Subcutaneous abdominal adipose tissue (tissue), 5 donors: ENCODE measurements around the gene C22orf23.
"Not testable (repeated sequence)": the region's sequence is repeated elsewhere in the genome, so short reads cannot be mapped to it uniquely, and the experiment has no call there.

Experiments used
- H3K27ac ChIP-seq: one replicate; pipeline ENCODE4 v1.7.0; 2013; ENCODE audit warnings: low read depth, mild to moderate bottlenecking, inconsistent platforms, low read length, moderate library complexity
- H3K27me3 ChIP-seq, 5 donors: one replicate each; pipeline ENCODE4 v1.7.0; 2013; ENCODE audit warnings: low read length in 5 of 5, inconsistent platforms in 1 of 5; ENCODE audit not compliant: control insufficient read depth in 5 of 5, insufficient read depth in 4 of 5
- H3K36me3 ChIP-seq, 5 donors: one replicate each; pipeline ENCODE4 v1.7.0; 2013; ENCODE audit warnings: low read length in 5 of 5; ENCODE audit not compliant: control insufficient read depth in 5 of 5, insufficient read depth in 5 of 5
- H3K4me1 ChIP-seq, 5 donors: one replicate each; pipeline ENCODE4 v1.7.0; 2013; ENCODE audit warnings: low read length in 5 of 5, mild to moderate bottlenecking in 3 of 5, moderate library complexity in 1 of 5; ENCODE audit not compliant: control insufficient read depth in 5 of 5, insufficient read depth in 5 of 5
- H3K4me3 ChIP-seq, 5 donors: one replicate each; pipeline ENCODE4 v1.7.0; 2013; ENCODE audit warnings: low read length in 5 of 5, low read depth in 1 of 5
- H3K9ac ChIP-seq, 5 donors: one replicate each; pipeline ENCODE4 v1.7.0; 2013; ENCODE audit warnings: low read length in 5 of 5, mild to moderate bottlenecking in 4 of 5, moderate library complexity in 3 of 5
- H3K9me3 ChIP-seq, 5 donors: one replicate each; pipeline ENCODE4 v1.7.0; 2013; ENCODE audit warnings: low read length in 5 of 5; ENCODE audit not compliant: control insufficient read depth in 5 of 5
- donor health status: healthy.
- donor health status: healthy.
- donor health status: healthy.
- donor health status: healthy.
- donor health status: healthy.

Gene C22orf23

GRCh38 chr22:37982938-37983859 lies 29.8 kb upstream of the C22orf23 start:
- Histone ChIP-seq H3K27ac (no peak overlapping the region), H3K9me3 (no peaks in the 10 kb centered on the region), H3K36me3 (peaks cover 0 to 24% (median 7%) of the 10 kb centered on the region in 5 donors), H3K4me1 (peaks cover 4 to 24% (median 21%) of the 10 kb centered on the region in 5 donors), H3K4me3 (peak overlapping the region in 1 of 5 donors; percentile 17), H3K9ac (no peak overlapping the region), H3K27me3 (no peaks in the 10 kb centered on the region)

GRCh38 chr22:37982151-37982785 lies 28.9 kb upstream of the C22orf23 start:
- peak overlapping the region in 2 of 5 donors; percentile 9 to 17 for H3K4me3 ChIP-seq
- no peaks in the 10 kb centered on the region for H3K27me3 ChIP-seq
- peak overlapping the region in 2 of 5 donors; percentile 7 to 20 for H3K9ac ChIP-seq
- peaks cover 4 to 24% (median 21%) of the 10 kb centered on the region in 5 donors for H3K4me1 ChIP-seq
- H3K36me3 ChIP-seq, result peaks cover 0 to 23% (median 7%) of the 10 kb centered on the region in 5 donors
- no peak overlapping the region for H3K27ac ChIP-seq
- H3K9me3 ChIP-seq, result no peaks in the 10 kb centered on the region

GRCh38 chr22:37981282-37982011 lies 28.0 kb upstream of the C22orf23 start:
- Histone ChIP-seq H3K4me3 (peak overlapping the region in 1 of 5 donors; percentile 33), H3K9me3 (no peaks in the 10 kb centered on the region), H3K27ac (no peak overlapping the region), H3K4me1 (peaks cover 4 to 24% (median 21%) of the 10 kb centered on the region in 5 donors), H3K27me3 (no peaks in the 10 kb centered on the region), H3K36me3 (peaks cover 0 to 16% (median 4%) of the 10 kb centered on the region in 5 donors), H3K9ac (peak overlapping the region in 1 of 5 donors; percentile 5)

GRCh38 chr22:37979782-37980181 lies 26.4 kb upstream of the C22orf23 start:
- H3K27ac ChIP-seq, result no peak overlapping the region
- no peaks in the 10 kb centered on the region for H3K9me3 ChIP-seq
- H3K4me1 ChIP-seq, result peaks cover 4 to 24% (median 21%) of the 10 kb centered on the region in 5 donors
- peaks cover 0 to 13% (median 2%) of the 10 kb centered on the region in 5 donors for H3K36me3 ChIP-seq
- H3K9ac ChIP-seq, result peak overlapping the region in 1 of 5 donors; percentile 35
- H3K4me3 ChIP-seq, result no peak overlapping the region
- H3K27me3 ChIP-seq, result no peaks in the 10 kb centered on the region

- Histone ChIP-seq H3K9ac (no peak overlapping the region), H3K36me3 (peaks cover 0 to 22% (median 4%) of the 10 kb centered on the region in 5 donors), H3K9me3 (no peaks in the 10 kb centered on the region), H3K4me3 (no peak overlapping the region), H3K27ac (no peak overlapping the region), H3K4me1 (peaks cover 0 to 10% (median 7%) of the 10 kb centered on the region in 5 donors), H3K27me3 (no peaks in the 10 kb centered on the region)
These were observed 23.1 kb upstream of the C22orf23 start for GRCh38 chr22:37976547-37976946.

- not testable (repeated sequence) for H3K9me3 ChIP-seq, H3K9ac ChIP-seq, H3K27ac ChIP-seq, H3K4me3 ChIP-seq, H3K4me1 ChIP-seq, H3K27me3 ChIP-seq
- peaks cover 0 to 22% (median 8%) of the 10 kb centered on the region in 5 donors for H3K36me3 ChIP-seq
These were observed 22.6 kb upstream of the C22orf23 start for GRCh38 chr22:37976022-37976421.

GRCh38 chr22:37975153-37975552 lies 21.8 kb upstream of the C22orf23 start:
- Histone ChIP-seq H3K9me3 (no peaks in the 10 kb centered on the region), H3K4me3 (no peak overlapping the region), H3K27ac (no peak overlapping the region), H3K9ac (no peak overlapping the region), H3K4me1 (no peaks in the 10 kb centered on the region), H3K36me3 (peaks cover 0 to 19% (median 9%) of the 10 kb centered on the region in 5 donors), H3K27me3 (no peaks in the 10 kb centered on the region)

- peaks cover 0 to 29% (median 11%) of the 10 kb centered on the region in 5 donors for H3K36me3 ChIP-seq
- H3K27ac ChIP-seq, result no peak overlapping the region
- no peak overlapping the region for H3K4me3 ChIP-seq
- H3K9me3 ChIP-seq, result no peaks in the 10 kb centered on the region
- no peaks in the 10 kb centered on the region for H3K4me1 ChIP-seq
- no peaks in the 10 kb centered on the region for H3K27me3 ChIP-seq
- H3K9ac ChIP-seq, result no peak overlapping the region
These were observed 20.1 kb upstream of the C22orf23 start for GRCh38 chr22:37973271-37974170.

GRCh38 chr22:37972527-37972926 lies 19.1 kb upstream of the C22orf23 start:
- Histone ChIP-seq H3K27ac (no peak overlapping the region), H3K4me1 (no peaks in the 10 kb centered on the region), H3K27me3 (no peaks in the 10 kb centered on the region), H3K9ac (peak overlapping the region in 1 of 5 donors; percentile 38), H3K9me3 (no peaks in the 10 kb centered on the region), H3K4me3 (no peak overlapping the region), H3K36me3 (peaks cover 0 to 36% (median 21%) of the 10 kb centered on the region in 5 donors)
